Measurements from ENCODE around the gene CLDN8. TPM values are rescaled to one million over a fixed set of nuclear protein-coding genes. Genes with fewer than 3 reads are reported as not detected.

Gene CLDN8
- not detected in 2 replicates for total RNA-seq

GRCh38 chr21:30216041-30216723, at the start of gene CLDN8:
CLDN8 (minus strand) TSS chr21:30216097; CDS start chr21:30215925, 172 bp downstream.
- H3K4me3 Mint-ChIP-seq = no peak within 1 kb of the TSS
- no peak for DNase-seq
- ChIA-PET CTCF (no interaction called here), POLR2A (no interaction called here)
- no peaks in the 10 kb centered on the region for H3K36me3 Mint-ChIP-seq (ENCODE audit: low read depth)
- H3K4me1 Mint-ChIP-seq = no peaks in the 10 kb centered on the region
- H3K27ac Mint-ChIP-seq = no peak within 1 kb of the TSS
- no peak for TF ChIP-seq CTCF (IDR thresholded peaks at IDR 0.05)
- H3K27me3 Mint-ChIP-seq = no peaks in the 10 kb centered on the region
- H3K9me3 Mint-ChIP-seq = no peaks in the 10 kb centered on the region
- ATAC-seq (ENCODE audit: low read depth) = no peak
- intact Hi-C loops (cut with micrococcal nuclease) = no loop called here

- Mint-ChIP-seq H3K4me3 (no peak overlapping the region), H3K4me1 (no peaks in the 10 kb centered on the region), H3K36me3 (ENCODE audit: low read depth) (no peaks in the 10 kb centered on the region), H3K27ac (no peak overlapping the region), H3K9me3 (peaks cover 7% of the 10 kb centered on the region), H3K27me3 (no peaks in the 10 kb centered on the region)
- POLR2A ChIA-PET = no interaction called here
- TF ChIP-seq CTCF (IDR thresholded peaks at IDR 0.05) = no peak
- intact Hi-C loops (cut with micrococcal nuclease) = no loop called here
- no peak for ATAC-seq (ENCODE audit: low read depth)
- CTCF ChIA-PET = no interaction called here
- no peak for DNase-seq
Observed at GRCh38 chr21:30257773-30258172, 41.9 kb upstream of the CLDN8 start.

DNA sequence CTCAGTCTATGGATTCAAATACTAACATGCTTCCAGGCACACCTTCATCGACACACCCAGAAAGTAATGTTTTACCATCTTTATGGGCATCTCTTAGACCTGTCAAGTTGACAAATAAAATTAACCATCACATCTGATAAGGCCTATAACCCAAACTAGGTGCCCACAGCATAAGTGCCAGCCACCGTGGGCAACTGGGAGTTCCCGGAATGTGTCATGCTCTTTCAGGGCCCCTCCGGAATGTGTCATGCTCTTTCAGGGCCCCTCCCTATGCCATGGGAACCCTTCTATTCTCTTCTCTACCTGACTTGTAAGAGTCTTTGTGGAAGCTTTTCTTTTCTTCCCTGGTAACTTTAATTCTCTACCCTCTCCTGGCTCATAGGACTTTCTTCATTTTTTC, 40.2 kb upstream of the CLDN8 start:
- Mint-ChIP-seq H3K9me3 (peaks cover 7% of the 10 kb centered on the region), H3K4me3 (no peak overlapping the region), H3K27ac (no peak overlapping the region), H3K27me3 (no peaks in the 10 kb centered on the region), H3K4me1 (no peaks in the 10 kb centered on the region), H3K36me3 (ENCODE audit: low read depth) (no peaks in the 10 kb centered on the region)
- ChIA-PET CTCF (no interaction called here), POLR2A (no interaction called here)
- intact Hi-C loops (cut with micrococcal nuclease) = no loop called here
- TF ChIP-seq CTCF (IDR thresholded peaks at IDR 0.05) = no peak
- no peak for ATAC-seq (ENCODE audit: low read depth)
- DNase-seq = no peak

- Mint-ChIP-seq H3K27me3 (no peaks in the 10 kb centered on the region), H3K36me3 (ENCODE audit: low read depth) (no peaks in the 10 kb centered on the region), H3K27ac (no peak overlapping the region), H3K4me3 (no peak overlapping the region), H3K9me3 (peaks cover 7% of the 10 kb centered on the region), H3K4me1 (no peaks in the 10 kb centered on the region)
- ATAC-seq (ENCODE audit: low read depth) (no peak), DNase-seq (no peak)
- no peak for TF ChIP-seq CTCF (IDR thresholded peaks at IDR 0.05)
- intact Hi-C loops (cut with micrococcal nuclease) = no loop called here
- ChIA-PET CTCF (no interaction called here), POLR2A (no interaction called here)
Observed at GRCh38 chr21:30255679-30256078, 39.8 kb upstream of the CLDN8 start.

- no peak overlapping the region for H3K4me3 Mint-ChIP-seq
- H3K9me3 Mint-ChIP-seq = peaks cover 11% of the 10 kb centered on the region
- no peak overlapping the region for H3K27ac Mint-ChIP-seq
- no peaks in the 10 kb centered on the region for H3K27me3 Mint-ChIP-seq
- ChIA-PET POLR2A (no interaction called here), CTCF (no interaction called here)
- intact Hi-C loops (cut with micrococcal nuclease) = no loop called here
- no peaks in the 10 kb centered on the region for H3K36me3 Mint-ChIP-seq (ENCODE audit: low read depth)
- no peak for TF ChIP-seq CTCF (IDR thresholded peaks at IDR 0.05)
- H3K4me1 Mint-ChIP-seq = no peaks in the 10 kb centered on the region
- DNase-seq (no peak), ATAC-seq (ENCODE audit: low read depth) (no peak)
Observed at GRCh38 chr21:30251781-30252180, 35.9 kb upstream of the CLDN8 start.

Data from activated B cell treated with CpG ODN at 0.5 μM for 24 hours (primary cell).